HT1080 (cell line): ENCODE measurements around the gene IHH. TPM values are rescaled to one million over a fixed set of nuclear protein-coding genes. Genes with fewer than 3 reads are reported as not detected.

ENCODE experiments used
- DNase-seq: peaks from one replicate; pipeline ENCODE4 v3.0.0-alpha.2; 2015; ENCODE audit warnings: low read depth
- small RNA-seq: library from RNA; depleted of rRNA; stranded (forward); fragments of <200 nt; gene quantifications from one replicate; pipeline ENCODE3, GENCODE V24; 2014
- total RNA-seq: library from RNA; depleted of rRNA; stranded (reverse); fragments of >200 nt; shearing (Covaris generic); gene quantifications from 2 replicates; pipeline ENCODE4 v1.2.3, GENCODE V29; 2014; rRNA removed

Gene IHH
- total RNA-seq, 1 experiment from 2014 or later, result not detected

- no peak for DNase-seq
Measured at GRCh38 chr2:219021591-219021990, 39.1 kb downstream of the IHH start.

DNA sequence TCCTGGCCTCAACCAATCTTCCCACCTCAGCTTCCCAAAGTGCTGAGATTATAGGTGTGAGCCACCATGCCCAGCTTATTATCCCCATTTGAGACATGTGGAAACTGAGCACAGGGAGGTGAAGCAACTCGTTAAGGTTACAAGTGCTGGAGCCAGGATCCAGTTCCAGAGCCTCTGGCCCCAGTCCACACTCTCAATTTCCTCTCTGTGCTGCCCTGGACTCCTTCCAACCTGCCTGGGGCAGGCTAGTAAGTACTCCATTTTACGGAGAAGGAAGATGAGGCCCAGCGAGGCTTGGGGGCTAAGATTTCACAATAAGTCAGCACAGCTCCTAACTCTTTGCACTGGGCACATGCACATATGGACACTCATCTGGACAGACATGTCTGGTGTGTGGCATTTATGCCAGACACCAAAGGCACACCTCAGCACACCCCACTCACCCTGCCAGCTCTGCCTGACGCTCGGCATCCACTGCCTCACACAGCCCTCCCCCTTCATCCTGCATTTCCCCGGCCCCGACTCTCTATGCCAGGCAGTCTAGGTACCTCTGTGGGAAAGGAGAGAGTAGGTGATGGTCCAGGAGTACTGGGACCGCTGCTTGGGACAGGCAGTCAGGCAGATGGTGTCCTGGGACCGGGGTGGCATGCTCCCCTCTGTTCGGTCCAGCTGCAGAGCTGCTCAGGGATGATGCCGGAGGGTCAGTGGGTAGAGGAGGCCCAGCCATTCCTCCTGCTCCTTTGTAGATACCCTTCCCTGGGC, 39.9 kb downstream of the IHH start:
- DNase-seq, result no peak

GRCh38 chr2:219019436-219019835, 41.3 kb downstream of the IHH start:
- no peak for DNase-seq

DNA sequence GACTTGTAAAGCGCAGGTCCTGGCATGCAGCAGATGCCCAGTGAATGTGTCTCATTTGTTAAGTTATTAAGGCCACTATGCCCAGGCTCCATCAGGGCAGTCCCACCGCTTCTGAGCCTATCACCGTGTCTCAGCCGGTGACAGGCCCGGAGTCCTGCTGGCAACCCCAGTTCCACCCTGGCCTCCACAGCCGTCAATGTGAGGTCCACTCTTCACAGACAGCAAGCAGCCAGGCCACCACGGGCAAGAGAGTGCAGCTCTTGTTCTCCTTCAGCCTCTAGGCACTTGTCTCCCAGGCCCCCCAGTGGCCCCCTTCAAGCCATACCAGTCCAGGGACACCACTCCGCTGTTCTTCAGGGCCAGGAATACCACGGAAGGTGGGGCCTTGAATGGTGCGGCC, 42.0 kb downstream of the IHH start:
- DNase-seq, result no peak

GRCh38 chr2:219018286-219018685, 42.4 kb downstream of the IHH start:
- DNase-seq, result no peak

DNA sequence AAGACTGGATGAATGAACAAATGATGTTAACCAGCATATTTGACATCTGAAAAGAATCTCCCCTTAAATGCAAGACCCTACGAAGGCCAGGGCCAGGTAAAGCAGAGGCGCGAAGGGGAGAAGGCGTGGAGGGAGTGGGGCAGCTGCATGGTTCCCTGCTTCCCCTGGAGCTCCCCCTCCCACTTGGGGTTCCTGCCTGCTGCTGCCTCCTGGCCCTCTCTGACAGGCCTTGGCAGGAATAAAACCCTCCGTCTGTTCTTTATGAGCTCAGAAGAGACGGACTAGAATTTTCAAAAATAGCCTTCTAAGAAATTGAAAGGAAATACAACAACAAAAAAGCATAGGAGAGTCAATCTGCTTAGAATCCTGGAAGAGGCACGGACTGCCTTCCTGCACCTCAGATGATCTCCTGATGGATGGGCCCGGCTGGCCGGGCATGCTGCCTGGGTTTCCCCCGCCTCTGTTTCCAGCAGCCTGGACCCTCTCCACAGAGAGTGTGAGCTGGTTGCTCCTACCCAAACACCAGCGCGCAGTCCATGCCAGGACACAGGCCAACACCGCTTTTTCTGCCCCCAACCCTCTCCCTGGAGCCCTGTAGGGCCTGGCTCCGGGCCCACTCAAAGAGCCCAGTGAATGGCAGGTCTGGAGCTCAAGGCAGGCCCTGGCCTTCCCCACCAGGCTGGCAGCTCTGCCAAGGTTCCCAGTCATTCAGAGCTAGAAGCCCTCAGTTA, 43.4 kb downstream of the IHH start:
- no peak for DNase-seq

DNA sequence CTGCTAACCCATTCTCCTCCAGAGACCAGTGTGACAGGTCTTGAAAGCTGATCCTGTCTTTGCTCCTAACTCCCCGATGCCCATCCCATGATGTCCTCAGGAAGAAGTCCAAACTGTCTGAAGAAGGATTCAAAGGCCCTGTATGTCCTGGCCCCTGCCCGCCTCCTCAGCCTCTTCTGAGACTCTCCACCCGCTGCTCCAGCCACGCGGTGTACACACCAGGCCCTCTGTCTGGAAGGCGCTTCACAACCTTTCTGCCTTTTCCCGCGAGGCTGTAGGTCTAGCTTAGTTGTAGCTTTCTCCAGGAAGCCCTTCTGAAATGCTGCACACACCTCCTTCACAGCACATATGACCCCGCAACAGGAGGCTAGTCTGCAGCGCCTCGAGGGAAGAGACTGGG, 44.0 kb downstream of the IHH start:
- DNase-seq, result no peak

DNA sequence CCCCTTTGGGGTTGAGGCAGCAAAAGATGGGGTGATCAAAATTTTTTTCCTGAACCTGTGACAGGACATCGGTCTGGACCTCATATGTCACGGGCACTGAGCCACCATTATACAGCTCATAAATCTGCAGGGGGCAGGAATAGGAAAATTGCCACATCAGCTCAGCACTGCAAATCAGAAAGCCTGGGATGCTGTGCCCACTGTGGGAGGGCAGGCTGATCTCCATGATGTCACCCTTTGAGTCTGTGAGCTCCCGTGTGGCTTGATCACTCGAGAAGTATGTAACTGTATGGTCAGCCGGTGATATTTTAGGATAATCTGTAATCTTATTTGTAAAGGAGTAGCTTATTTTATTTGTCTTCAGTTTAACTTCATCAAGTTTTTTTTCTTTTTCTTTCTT, 49.8 kb downstream of the IHH start:
- no peak for DNase-seq

GRCh38 chr2:219010162-219010756, 50.5 kb downstream of the IHH start:
- no peak for DNase-seq

DNA sequence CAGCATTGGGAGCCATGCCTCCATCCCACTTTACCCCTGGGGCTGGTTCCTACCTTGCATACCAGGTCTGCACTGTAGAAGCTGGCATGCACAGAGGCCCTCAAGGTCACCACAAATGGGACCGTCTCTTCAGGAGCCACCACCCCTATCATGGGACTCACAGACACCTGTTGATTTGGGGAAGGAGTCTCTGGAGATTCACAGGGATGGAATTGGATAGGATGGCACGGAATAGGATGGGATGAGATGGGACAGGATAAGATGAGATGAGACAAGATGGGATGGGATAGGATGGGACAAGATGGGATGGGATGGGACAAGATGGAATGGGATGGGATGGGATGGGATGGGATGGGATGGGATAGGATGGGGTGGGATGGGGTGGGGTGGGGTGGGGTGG, 51.4 kb downstream of the IHH start:
- no peak for DNase-seq

Small RNA genes lying within 50 kb of the gene (small RNA-seq; reads per million reads assigned to genes)
- gene MIR3131, result not detected
- not detected for gene RN7SL764P

Other genes with a start within 250 kb of the IHH start
- gene PRKAG3, start 229.1 kb downstream of the IHH start, total RNA-seq, result not detected in 2 replicates
- gene WNT6, start 201.1 kb downstream of the IHH start, total RNA-seq, result not detected in 2 replicates
- 0.20 TPM in 1 of 2 replicates, not detected in the other for gene WNT10A, start 180.1 kb downstream of the IHH start, total RNA-seq
- 0.27 TPM in 1 of 2 replicates, not detected in the other for gene CDK5R2, start 101.3 kb downstream of the IHH start, total RNA-seq
- not detected in 2 replicates for gene FEV, start 75.7 kb downstream of the IHH start, total RNA-seq
- not detected in 2 replicates for gene CRYBA2, start 67.5 kb downstream of the IHH start, total RNA-seq
- gene CFAP65, start 19.4 kb downstream of the IHH start, total RNA-seq, result not detected in 2 replicates
- gene NHEJ1, start 99.9 kb upstream of the IHH start, total RNA-seq, result 17.4 and 22.6 TPM in 2 replicates
- 0.47 and 0.76 TPM in 2 replicates for gene SLC23A3, start 109.1 kb upstream of the IHH start, total RNA-seq
- 20.8 and 23.3 TPM in 2 replicates for gene CNPPD1, start 116.0 kb upstream of the IHH start, total RNA-seq
- 59.6 and 69.9 TPM in 2 replicates for gene RETREG2, start 117.4 kb upstream of the IHH start, total RNA-seq
- gene ZFAND2B, start 145.9 kb upstream of the IHH start, total RNA-seq, result 43.2 and 43.8 TPM in 2 replicates
- 21.4 and 25.5 TPM in 2 replicates for gene ABCB6, start 158.0 kb upstream of the IHH start, total RNA-seq
- 37.1 and 47.1 TPM in 2 replicates for gene ATG9A, start 168.7 kb upstream of the IHH start, total RNA-seq
- gene ANKZF1, start 168.9 kb upstream of the IHH start, total RNA-seq, result 24.8 and 27.0 TPM in 2 replicates
- gene GLB1L, start 184.5 kb upstream of the IHH start, total RNA-seq, result 7.3 and 8.4 TPM in 2 replicates
- 19.6 and 20.4 TPM in 2 replicates for gene STK16, start 184.6 kb upstream of the IHH start, total RNA-seq
- 0.14 TPM in 1 of 2 replicates, not detected in the other for gene TUBA4B, start 192.3 kb upstream of the IHH start, total RNA-seq
- 140 and 154 TPM in 2 replicates for gene TUBA4A, start 193.0 kb upstream of the IHH start, total RNA-seq
- 11.5 and 13.8 TPM in 2 replicates for gene DNAJB2, start 218.4 kb upstream of the IHH start, total RNA-seq
- 10.2 and 11.2 TPM in 2 replicates for gene PTPRN, start 248.5 kb upstream of the IHH start, total RNA-seq